Endothelial cell of umbilical vein (primary cell): ENCODE data around the gene CACNA2D1.

ENCODE experiments used
- CTCF ChIP-seq, 2 donors: IDR thresholded peaks; 1 replicate in 1 of 2; 2 replicates in 1 of 2; pipeline ENCODE4 v1.5.1; 2011; ENCODE audit warnings: low read length in 2 of 2, mild to moderate bottlenecking in 2 of 2, moderate library complexity in 2 of 2, control low read depth in 1 of 2, inconsistent platforms in 1 of 2, low read depth in 1 of 2; ENCODE audit not compliant: insufficient read depth in 1 of 2; ENCODE audit errors: extremely low read depth in 1 of 2
- EZH2 ChIP-seq: IDR thresholded peaks from 2 replicates; pipeline ENCODE4 v1.6.1; 2012; ENCODE audit warnings: borderline replicate concordance, low read depth, mild to moderate bottlenecking, moderate library complexity, low read length, inconsistent platforms; ENCODE audit not compliant: severe bottlenecking
- JUN ChIP-seq: IDR thresholded peaks from 2 replicates; pipeline ENCODE4 v1.6.1; 2011; ENCODE audit warnings: borderline replicate concordance, low read depth; ENCODE audit not compliant: insufficient read length, insufficient read depth
- MYC ChIP-seq: IDR thresholded peaks from one replicate; pipeline ENCODE4 v1.6.1; 2011; ENCODE audit warnings: mild to moderate bottlenecking, low read depth, low read length
- POLR2A ChIP-seq: IDR thresholded peaks from 2 replicates; pipeline ENCODE4 v1.6.1; 2012; ENCODE audit warnings: low read depth, mild to moderate bottlenecking, control low read depth, low read length
- POLR2AphosphoS5 ChIP-seq: IDR thresholded peaks from 2 replicates; pipeline ENCODE4 v1.6.1; 2012; ENCODE audit warnings: low read depth, mild to moderate bottlenecking, control low read depth, low read length, moderate library complexity; ENCODE audit not compliant: insufficient read depth
- TF ChIP-seq, protein P1 (sequence below): IDR thresholded peaks from 2 replicates; pipeline ENCODE4 v1.6.1; 2011; ENCODE audit not compliant: insufficient read depth, insufficient read length

GRCh38 chr7:82442492-82443035 lies 1.0 kb downstream of the CACNA2D1 start:
- no peak for TF ChIP-seq CTCF (IDR thresholded peaks at IDR 0.05; ENCODE audit: extremely low read depth in 1 of 2, insufficient read depth in 1 of 2, low read depth in 1 of 2, low read length in 2 of 2)
- TF ChIP-seq POLR2A: no peak
- no peak for TF ChIP-seq POLR2AphosphoS5
- TF ChIP-seq, protein P1, sequence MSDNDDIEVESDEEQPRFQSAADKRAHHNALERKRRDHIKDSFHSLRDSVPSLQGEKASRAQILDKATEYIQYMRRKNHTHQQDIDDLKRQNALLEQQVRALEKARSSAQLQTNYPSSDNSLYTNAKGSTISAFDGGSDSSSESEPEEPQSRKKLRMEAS: no peak
- TF ChIP-seq MYC: no peak
- TF ChIP-seq EZH2: no peak
- no peak for TF ChIP-seq JUN
